H1 (cell line): ENCODE data around the gene YIF1A. TPM values are rescaled to one million over a fixed set of nuclear protein-coding genes. Genes with fewer than 3 reads are reported as not detected.

Experiments
- CBX5 ChIP-seq: fragments of 300-800, 300-1000 bp; sonication (generic); IDR thresholded peaks from 2 replicates; pipeline ENCODE4 v1.7.1; 2016; ENCODE audit warnings: antibody characterized with exemption, low read length, low read depth
- EP300 ChIP-seq, 2 experiments: IDR thresholded peaks; 1 replicate in 1 of 2; 2 replicates in 1 of 2; pipeline ENCODE4 v1.6.1; 2011 to 2012; ENCODE audit warnings: low read depth in 2 of 2, low read length in 2 of 2, mild to moderate bottlenecking in 2 of 2, borderline replicate concordance in 1 of 2, inconsistent platforms in 1 of 2, moderate library complexity in 1 of 2
- POLR2AphosphoS5 ChIP-seq: IDR thresholded peaks from 2 replicates; pipeline ENCODE4 v1.6.1; 2011; ENCODE audit warnings: low read depth, low read length
- RBBP5 ChIP-seq: IDR thresholded peaks from 2 replicates; pipeline ENCODE4 v1.7.1; 2012; ENCODE audit warnings: low read depth, mild to moderate bottlenecking, inconsistent platforms, low read length, moderate library complexity, borderline replicate concordance
- SIN3A ChIP-seq, 2 experiments: IDR thresholded peaks in 1 of 2; conservative IDR thresholded peaks in 1 of 2; 2 replicates each; pipeline ENCODE4 v1.6.1; 2011 to 2012; ENCODE audit warnings: low read length in 2 of 2, improper control_type of control experiment in 1 of 2, low read depth in 1 of 2, mild to moderate bottlenecking in 1 of 2
- SIX5 ChIP-seq: IDR thresholded peaks from 2 replicates; pipeline ENCODE4 v1.6.1; 2011; ENCODE audit warnings: mild to moderate bottlenecking, low read depth, low read length
- polyA plus RNA-seq, 7 experiments: library from polyadenylated mRNA; depleted of rRNA in 3 of 7; stranded (reverse) in 5 of 7; unstranded in 2 of 7; fragments of >200 nt in 5 of 7; fragments of 200-250 nt in 2 of 7; gene quantifications; 1 replicate in 5 of 7; 2 replicates in 1 of 7; 4 replicates in 1 of 7; pipeline versions ENCODE4 v1.2.1 to v1.2.3, GENCODE V29; 2011 to 2013; ENCODE audit warnings: missing spikeins in 2 of 7, mixed read lengths in 2 of 7
- total RNA-seq: library from RNA; stranded (reverse); fragmentation: NEBNext Ultra II Directional; extraction: Animal tissue kit (Norgen Biotek cat#: 25700); gene quantifications from 2 replicates; pipeline ENCODE4 v1.2.1, GENCODE V29; 2021
- TF ChIP-seq, protein P1 (sequence below): fragments of 300-600 bp; sonication (generic); IDR thresholded peaks from 2 replicates; pipeline ENCODE4 v1.7.1; 2012; ENCODE audit warnings: low read length, moderate library complexity, mild to moderate bottlenecking, inconsistent platforms; ENCODE audit not compliant: insufficient replicate concordance
- TF ChIP-seq, protein P2 (sequence below): IDR thresholded peaks from 2 replicates; pipeline ENCODE4 v1.6.1; 2012; ENCODE audit warnings: inconsistent platforms

Gene YIF1A
- total and polyA plus RNA-seq, 2 of the 8 experiments (the other 6 are each of a cell fraction or from before 2014, with no cell fraction given): 70.1 to 178 TPM

DNA sequence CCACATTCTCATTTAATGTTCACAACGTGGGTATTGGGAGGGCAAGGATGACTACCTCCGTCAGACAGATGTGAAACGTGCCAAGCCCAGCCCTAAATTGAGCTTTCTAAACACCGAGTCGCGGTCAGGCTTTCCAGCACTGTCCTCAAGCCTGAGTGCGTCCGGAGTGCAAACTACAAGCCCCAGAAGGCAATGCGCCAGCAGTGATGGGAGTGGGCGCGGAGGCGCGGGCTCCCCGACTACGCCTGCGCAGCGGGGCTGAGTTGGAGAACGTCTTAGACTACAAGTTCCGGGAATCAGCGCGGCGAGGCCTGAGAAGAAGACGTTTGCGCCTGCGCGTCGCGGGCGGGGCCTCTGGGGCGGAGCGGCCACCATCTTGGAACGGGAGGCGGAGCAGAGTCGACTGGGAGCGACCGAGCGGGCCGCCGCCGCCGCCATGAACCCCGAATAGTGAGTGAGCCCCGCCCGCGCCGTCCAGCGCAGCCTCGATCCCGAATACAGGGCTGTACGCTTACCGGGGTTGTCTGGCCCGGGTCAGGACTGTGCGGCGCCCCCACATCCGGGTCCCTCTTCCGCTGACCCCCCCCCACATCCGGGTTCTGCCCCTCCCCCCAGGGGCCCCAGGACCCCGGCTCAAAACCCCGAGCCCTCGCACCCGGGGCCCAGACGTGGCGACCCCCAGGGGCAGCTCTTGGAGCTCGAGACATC is 20.5 kb downstream of the YIF1A start, which contains the start of gene RAB1B (continued):
- TF ChIP-seq RBBP5 (0 out of 2 replicates have a peak, but pooled peaks have one; percentile 19), SIN3A (conservative IDR thresholded peaks at IDR 0.05 in 1 of 2, IDR thresholded peaks at IDR 0.05 in 1 of 2; ENCODE audit: low read depth in 1 of 2, low read length in 2 of 2) (0 out of 4 replicates have a peak, but pooled peaks of 1 of the 2 experiments have one; percentile 75), POLR2AphosphoS5 (peak; percentile 61), EP300 (IDR thresholded peaks at IDR 0.05; ENCODE audit: borderline replicate concordance in 1 of 2, low read depth in 2 of 2, low read length in 2 of 2) (no peak), CBX5 (no peak), SIX5 (peak; percentile 82)
- TF ChIP-seq, protein P1, sequence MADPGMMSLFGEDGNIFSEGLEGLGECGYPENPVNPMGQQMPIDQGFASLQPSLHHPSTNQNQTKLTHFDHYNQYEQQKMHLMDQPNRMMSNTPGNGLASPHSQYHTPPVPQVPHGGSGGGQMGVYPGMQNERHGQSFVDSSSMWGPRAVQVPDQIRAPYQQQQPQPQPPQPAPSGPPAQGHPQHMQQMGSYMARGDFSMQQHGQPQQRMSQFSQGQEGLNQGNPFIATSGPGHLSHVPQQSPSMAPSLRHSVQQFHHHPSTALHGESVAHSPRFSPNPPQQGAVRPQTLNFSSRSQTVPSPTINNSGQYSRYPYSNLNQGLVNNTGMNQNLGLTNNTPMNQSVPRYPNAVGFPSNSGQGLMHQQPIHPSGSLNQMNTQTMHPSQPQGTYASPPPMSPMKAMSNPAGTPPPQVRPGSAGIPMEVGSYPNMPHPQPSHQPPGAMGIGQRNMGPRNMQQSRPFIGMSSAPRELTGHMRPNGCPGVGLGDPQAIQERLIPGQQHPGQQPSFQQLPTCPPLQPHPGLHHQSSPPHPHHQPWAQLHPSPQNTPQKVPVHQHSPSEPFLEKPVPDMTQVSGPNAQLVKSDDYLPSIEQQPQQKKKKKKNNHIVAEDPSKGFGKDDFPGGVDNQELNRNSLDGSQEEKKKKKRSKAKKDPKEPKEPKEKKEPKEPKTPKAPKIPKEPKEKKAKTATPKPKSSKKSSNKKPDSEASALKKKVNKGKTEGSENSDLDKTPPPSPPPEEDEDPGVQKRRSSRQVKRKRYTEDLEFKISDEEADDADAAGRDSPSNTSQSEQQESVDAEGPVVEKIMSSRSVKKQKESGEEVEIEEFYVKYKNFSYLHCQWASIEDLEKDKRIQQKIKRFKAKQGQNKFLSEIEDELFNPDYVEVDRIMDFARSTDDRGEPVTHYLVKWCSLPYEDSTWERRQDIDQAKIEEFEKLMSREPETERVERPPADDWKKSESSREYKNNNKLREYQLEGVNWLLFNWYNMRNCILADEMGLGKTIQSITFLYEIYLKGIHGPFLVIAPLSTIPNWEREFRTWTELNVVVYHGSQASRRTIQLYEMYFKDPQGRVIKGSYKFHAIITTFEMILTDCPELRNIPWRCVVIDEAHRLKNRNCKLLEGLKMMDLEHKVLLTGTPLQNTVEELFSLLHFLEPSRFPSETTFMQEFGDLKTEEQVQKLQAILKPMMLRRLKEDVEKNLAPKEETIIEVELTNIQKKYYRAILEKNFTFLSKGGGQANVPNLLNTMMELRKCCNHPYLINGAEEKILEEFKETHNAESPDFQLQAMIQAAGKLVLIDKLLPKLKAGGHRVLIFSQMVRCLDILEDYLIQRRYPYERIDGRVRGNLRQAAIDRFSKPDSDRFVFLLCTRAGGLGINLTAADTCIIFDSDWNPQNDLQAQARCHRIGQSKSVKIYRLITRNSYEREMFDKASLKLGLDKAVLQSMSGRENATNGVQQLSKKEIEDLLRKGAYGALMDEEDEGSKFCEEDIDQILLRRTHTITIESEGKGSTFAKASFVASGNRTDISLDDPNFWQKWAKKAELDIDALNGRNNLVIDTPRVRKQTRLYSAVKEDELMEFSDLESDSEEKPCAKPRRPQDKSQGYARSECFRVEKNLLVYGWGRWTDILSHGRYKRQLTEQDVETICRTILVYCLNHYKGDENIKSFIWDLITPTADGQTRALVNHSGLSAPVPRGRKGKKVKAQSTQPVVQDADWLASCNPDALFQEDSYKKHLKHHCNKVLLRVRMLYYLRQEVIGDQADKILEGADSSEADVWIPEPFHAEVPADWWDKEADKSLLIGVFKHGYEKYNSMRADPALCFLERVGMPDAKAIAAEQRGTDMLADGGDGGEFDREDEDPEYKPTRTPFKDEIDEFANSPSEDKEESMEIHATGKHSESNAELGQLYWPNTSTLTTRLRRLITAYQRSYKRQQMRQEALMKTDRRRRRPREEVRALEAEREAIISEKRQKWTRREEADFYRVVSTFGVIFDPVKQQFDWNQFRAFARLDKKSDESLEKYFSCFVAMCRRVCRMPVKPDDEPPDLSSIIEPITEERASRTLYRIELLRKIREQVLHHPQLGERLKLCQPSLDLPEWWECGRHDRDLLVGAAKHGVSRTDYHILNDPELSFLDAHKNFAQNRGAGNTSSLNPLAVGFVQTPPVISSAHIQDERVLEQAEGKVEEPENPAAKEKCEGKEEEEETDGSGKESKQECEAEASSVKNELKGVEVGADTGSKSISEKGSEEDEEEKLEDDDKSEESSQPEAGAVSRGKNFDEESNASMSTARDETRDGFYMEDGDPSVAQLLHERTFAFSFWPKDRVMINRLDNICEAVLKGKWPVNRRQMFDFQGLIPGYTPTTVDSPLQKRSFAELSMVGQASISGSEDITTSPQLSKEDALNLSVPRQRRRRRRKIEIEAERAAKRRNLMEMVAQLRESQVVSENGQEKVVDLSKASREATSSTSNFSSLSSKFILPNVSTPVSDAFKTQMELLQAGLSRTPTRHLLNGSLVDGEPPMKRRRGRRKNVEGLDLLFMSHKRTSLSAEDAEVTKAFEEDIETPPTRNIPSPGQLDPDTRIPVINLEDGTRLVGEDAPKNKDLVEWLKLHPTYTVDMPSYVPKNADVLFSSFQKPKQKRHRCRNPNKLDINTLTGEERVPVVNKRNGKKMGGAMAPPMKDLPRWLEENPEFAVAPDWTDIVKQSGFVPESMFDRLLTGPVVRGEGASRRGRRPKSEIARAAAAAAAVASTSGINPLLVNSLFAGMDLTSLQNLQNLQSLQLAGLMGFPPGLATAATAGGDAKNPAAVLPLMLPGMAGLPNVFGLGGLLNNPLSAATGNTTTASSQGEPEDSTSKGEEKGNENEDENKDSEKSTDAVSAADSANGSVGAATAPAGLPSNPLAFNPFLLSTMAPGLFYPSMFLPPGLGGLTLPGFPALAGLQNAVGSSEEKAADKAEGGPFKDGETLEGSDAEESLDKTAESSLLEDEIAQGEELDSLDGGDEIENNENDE: no peak
- TF ChIP-seq, protein P2, sequence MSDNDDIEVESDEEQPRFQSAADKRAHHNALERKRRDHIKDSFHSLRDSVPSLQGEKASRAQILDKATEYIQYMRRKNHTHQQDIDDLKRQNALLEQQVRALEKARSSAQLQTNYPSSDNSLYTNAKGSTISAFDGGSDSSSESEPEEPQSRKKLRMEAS: peak; percentile 24; the same call in 1 of the 2 replicates
